Inflammatory macrophage treated with lipopolysaccharide for 1 hour (primary cell): ENCODE data around the gene LCE1B.

Experiments used
- DNase-seq, 2 donors: peaks; one replicate each; pipeline ENCODE4 v3.0.0-alpha.2; 2020 to 2022

Gene LCE1B, protein sequence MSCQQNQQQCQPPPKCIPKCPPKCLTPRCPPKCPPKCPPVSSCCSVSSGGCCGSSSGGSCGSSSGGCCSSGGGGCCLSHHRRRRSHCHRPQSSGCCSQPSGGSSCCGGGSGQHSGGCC

DNA sequence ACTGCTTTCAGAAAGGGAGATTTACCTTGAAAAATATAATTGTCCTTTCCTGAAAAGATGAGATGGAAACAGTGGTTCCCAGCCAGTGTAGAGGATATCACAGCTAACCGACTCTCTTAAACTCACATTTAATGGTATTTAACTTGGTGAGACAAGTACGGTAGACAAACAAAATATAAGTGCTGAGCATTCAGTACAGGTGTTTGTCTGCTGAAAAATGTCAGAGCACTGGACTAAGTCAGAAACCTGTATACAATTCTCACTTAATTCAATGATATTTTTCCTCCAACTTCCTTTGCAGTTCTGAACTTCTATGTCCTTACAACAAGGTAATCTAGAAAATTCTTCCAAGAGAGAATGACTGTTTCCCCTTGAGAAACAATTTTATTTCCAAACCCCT, at the start of gene LCE1B:
LCE1B (plus strand) TSS at position 301 of the 400 bp plus-strand sequence. CDS start 476 bp downstream, outside the sequence.
- DNase-seq: no peak

DNA sequence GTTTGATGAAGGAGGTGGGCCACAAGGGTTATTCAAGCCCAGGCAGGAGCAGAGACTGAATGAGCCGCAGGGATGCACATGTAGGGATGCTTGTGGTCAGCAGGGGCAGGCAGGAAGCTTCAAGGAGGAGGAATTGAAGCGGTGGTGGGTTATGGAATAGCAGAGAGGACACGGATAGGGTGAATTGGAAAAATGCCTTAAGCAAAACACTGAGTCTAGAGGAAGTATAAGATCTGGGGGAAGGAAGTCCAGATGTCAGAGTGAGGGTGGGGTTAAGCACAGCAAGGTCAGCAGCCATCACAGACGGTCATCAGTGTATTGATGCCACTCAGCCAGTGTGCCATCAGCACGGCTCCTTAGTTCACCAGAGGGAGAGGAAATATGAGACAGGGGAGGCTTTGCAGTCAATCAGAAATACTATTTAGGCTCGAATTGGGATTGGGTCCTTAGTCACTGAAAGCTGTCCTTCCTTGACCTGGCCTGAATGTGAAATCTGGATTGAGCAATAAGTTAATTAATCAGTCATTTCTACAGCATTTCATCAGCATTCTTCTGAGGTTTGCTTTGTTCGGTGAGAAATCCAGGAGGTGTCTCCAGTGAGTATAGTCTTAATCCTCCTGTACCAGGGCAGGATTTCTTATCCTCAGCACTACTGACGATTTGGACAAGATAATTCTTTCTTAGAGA, 42.8 kb upstream of the LCE1B start:
- no peak for DNase-seq

DNA sequence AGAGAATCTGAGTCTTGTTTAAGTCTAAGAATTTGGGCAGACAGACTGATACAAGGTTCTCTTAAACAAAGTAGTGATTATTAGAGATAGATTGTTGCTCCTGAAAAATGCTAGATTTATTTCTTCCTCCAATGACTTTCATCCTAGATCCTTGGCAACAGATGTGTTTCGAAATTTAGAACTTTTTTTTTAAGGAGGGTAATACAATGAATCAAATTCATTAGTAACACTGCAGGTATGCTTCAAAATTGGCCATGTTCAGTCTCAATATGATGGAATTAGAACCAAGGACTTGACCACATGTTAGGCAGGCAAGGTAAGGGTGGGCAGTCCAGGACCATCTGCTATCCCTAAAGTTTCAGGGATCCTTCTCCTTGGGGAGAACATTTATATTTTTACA, 41.4 kb upstream of the LCE1B start:
- DNase-seq: no peak

DNA sequence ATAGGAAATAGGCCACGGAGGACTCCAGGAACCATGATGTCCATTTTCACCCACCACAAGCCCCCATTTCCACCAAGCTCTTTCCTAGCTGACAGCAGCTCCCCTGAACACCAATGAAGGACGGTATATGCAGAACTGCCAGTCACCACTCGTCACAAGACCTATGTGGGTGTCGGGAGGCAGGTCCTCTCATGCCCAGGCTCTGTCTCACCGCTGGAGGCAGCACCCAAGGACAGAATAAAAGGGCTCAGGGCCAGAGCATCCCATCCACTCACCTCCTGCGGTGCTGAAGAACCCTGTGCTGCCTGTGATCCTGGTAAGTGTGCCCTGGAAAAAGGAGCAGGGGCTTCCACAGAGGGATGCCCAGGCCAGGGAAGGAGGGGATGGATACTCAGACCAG, 36.9 kb upstream of the LCE1B start, which contains the start of gene LCE1F:
LCE1F (plus strand) TSS at position 266 of the 400 bp plus-strand sequence. CDS start 1,232 bp downstream, outside the sequence.
- DNase-seq: no peak

DNA sequence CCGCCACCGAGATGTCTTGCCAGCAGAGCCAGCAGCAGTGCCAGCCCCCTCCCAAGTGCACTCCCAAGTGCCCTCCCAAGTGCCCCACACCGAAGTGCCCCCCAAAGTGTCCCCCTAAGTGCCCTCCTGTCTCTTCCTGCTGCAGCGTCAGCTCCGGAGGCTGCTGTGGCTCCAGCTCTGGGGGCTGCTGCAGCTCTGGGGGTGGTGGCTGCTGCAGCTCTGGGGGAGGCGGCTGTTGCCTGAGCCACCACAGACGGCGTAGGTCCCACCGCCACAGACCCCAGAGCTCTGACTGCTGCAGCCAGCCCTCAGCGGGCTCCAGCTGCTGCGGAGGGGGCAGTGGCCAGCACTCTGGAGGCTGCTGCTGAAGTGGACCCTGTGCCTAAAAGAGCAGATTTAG, 35.4 kb upstream of the LCE1B start:
- no peak for DNase-seq

DNA sequence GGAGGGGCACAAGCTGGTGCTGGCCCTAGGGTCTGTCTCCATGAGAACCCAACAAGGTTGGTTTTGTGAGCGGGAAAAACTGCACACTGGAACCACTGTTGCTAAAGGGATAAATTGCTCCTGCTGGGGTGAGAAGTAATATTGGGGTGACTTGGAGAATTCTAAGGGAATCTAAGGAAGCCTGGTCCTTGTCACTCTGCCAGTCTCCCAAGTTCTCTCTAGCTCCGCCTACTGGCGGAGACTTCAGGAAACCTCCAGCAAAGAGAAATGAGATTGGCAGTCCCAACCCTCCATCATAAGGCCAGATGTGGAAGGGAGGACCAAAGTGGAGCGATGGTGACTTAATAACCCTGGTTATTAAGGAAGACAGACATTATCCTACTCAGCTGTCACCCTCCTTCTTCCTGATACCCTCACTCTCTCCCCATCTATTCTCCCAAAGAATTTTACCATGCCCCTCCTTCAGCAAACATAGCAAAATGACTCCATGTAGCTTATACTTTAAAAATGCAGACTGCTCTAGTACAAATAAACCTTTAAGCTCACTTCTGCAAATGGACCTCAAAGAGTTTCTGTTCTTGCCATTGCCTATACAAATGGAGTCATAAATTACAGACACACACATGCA, 34.1 kb upstream of the LCE1B start:
- peak; percentile 2 to 6 for DNase-seq

DNA sequence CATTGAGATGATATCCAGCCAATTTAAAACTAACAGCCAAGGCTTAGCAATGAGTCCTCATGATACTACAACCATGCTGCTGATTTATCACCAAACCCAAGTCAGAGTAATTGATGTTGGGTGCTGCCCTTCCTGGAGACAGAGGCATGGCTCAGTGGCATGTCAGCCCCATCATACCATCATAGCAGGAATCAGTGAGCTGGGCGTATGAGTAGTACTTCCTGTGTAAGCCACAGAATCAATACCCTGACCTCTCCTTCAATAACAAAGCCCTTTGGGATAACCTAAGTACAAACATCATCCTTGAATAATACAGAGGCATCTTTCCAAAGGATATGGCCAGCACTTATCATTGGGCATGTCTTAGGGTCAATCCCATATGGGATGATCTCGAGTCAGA, 28.7 kb upstream of the LCE1B start:
- DNase-seq: no peak

DNA sequence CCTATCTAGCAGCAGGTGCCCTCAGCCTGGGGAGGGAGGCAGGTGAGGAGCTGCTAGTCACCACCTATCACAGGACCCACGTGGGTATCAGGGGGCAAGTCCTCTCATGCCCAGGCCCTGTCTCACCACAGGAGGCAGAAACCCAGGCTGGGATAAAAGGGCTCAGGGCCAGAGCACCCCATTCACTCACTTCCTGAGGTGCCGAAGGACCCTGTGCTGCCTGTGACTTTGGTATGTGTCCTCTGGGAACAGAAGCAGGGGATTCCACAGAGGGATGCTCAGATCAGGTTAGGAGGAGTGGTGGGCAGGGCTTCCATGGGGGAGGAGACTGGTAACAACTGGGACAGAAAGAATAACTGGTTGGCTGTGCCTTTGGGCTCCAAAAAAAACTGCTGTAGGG, 25.7 kb upstream of the LCE1B start, which contains the start of gene LCE1E:
LCE1E (plus strand) TSS at position 181 of the 400 bp plus-strand sequence. CDS start 1,043 bp downstream, outside the sequence.
- DNase-seq: no peak

DNA sequence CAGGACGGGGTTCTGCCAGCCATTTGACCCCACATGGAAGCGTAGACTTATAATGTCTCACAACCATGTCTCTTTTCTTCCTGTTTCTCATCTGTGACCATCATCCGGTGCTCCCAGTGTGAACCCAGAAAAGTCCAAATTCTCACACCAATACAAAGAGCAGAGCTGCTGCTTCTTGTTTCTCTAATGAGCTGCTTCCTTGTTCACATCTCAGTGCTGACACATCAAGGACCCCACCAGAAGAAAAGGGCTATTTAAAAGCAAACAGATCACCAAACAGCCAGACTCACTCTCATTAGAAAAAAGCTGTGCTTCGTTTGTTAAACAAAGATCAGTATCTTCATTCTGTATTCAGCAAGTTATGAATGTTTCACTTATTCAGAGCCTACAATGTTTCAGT, 16.1 kb upstream of the LCE1B start:
- no peak for DNase-seq

DNA sequence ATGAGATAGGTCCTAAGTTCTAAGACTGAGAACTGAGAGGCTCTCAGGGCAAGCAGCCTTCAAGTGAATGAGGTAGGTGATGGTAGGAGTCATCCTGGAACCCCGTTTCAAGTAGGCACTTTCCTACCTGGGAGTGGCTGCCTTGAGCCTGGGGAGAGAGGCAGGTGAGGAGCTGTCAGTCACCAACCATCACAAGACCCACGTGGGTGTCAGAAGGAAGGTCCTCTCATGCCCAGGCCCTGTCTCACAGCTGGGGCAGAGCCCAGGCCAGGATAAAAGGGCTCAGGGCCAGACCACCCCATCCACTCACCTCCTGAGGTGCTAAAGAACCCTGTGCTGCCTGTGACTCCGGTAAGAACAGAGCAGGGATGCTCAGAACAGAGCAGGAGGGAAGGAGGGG, 15.3 kb upstream of the LCE1B start, which contains the start of gene LCE1D:
LCE1D (plus strand) TSS at position 301 of the 400 bp plus-strand sequence. CDS start 1,074 bp downstream, outside the sequence.
- no peak for DNase-seq

DNA sequence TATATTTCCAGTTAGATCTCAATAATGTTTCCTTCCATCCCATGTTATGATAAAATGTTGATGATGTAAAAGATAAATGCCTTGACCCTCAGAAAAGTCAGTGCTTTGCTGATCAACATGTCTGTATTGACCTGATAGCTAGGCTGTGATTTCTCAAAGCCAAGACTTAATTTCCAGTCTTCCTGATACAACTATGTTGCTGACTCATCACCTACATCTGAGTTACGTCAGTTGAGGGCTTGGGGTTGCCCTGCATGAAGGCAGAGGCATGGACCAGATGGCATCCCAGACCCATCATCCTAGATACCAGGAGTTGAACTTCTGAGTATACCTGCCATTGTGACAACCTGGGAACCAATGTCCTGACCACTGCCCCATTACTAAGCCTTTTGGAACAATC, 10.4 kb upstream of the LCE1B start:
- no peak for DNase-seq

DNA sequence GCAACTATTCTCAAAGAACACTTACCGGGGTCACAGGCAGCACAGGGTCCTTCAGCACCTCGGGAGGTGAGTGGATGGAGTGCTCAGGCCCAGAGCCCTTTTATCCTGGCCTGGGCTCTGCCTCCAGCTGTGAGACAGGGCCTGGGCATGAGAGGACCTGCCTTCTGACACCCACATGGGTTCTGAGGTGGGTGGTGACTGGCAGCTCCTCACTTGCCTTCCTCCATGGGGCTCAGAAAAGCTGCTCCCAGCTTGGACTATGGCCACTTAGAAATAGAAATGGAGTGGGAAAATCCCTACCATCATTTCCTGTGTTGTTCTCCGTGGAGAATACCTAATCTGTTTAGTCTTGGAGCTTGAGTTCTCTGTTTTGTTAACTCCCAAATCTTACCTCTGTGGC, 5.2 kb upstream of the LCE1B start, which contains the start of gene LCE1C:
LCE1C (minus strand) TSS at position 76 of the 400 bp plus-strand sequence. CDS start 1,173 bp downstream, outside the sequence.
- DNase-seq: no peak

DNA sequence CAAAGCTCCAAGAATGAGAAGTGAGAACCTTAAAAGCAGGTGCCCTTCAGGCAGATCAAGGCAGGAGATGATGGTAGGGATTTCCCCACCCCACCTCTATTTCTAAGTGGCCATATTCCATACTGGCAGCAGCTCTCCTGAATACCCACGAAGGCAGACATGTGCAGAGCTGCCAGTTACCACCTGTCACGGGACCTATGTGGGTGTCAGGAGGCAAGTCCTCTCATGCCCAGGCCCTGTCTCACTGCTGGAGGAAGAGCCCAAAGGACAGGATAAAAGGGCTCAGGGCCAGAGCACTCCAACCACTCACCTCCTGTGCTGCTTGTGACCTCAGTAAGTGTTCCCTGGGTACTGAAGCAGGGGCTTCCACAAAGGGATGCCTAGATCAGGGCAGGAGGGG, 721 bp upstream of the LCE1B start:
- no peak for DNase-seq

DNA sequence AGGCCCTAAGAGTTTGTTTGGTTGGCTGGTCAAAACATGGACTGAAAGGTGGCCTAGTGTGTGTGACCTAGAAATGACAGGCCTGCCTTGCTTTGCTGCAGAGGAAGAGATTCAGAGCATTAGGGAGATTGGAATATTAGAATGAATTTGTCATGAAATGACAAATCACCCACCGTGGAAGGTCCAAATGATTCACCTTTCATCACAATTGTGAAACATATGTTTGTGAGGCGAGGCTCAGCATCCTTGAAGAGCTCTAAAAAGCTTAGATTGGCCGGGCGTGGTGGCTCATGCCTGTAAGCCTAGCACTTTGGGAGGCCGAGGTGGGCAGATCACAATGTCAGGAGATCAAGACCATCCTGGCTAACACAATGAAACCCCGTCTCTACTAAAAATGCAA, 5.5 kb downstream of the LCE1B start:
- no peak for DNase-seq

DNA sequence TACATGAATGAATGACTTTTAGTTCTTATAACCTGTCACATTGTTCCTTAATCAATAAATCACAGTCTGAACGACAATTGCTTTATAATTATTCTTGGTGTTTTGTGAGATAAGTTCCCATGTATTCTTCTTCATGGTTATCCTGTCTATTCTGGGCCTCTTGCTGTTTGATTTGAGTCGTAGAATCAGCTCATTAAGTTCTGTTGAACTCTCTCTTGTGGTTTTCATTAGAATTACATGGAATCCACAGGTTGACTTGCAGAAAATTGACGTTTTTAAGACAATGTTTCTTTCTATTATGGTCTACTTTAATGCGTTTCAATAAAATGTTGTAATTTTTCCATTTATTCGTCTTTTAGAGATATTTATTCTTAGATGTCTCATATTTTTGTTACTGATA, 11.5 kb downstream of the LCE1B start:
- DNase-seq: no peak

DNA sequence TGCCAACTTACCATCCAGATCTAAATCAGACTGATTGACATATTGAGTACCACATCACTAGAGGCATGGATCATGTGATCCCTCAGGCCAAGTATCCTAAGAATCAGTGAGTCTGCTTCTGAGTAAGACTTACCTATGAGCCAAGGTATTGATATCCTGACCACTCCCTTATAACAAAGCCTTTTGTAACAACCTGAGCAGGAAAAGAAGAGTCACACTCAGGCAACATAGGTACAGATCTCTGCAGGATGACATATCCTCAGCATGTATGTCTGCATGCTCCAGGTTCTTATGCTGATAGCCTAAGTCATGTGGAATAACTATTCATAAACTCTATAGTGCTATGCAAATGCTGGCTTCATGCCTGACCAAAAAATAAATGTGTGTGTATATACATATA, 13.2 kb downstream of the LCE1B start:
- no peak for DNase-seq

DNA sequence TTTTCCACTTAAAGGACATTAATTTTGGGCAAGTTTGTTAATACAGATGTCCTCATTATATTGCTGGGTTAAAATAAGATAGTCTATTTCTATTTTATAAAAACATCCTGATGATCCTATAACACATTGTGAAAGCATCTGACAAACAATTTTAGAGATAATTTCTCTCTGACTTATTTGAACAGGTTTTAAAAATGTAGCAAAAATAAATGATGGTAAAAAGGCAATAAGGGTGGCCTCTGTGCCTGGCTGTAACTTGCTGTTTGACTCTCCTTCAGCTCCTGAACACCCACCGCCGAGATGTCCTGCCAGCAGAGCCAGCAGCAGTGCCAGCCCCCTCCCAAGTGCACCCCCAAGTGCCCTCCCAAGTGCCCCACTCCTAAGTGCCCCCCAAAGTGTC, 15.4 kb downstream of the LCE1B start, which contains the start of gene LCE1A:
LCE1A (plus strand) TSS at position 301 of the 400 bp plus-strand sequence; CDS start at position 301, 0 bp downstream.
- no peak for DNase-seq

DNA sequence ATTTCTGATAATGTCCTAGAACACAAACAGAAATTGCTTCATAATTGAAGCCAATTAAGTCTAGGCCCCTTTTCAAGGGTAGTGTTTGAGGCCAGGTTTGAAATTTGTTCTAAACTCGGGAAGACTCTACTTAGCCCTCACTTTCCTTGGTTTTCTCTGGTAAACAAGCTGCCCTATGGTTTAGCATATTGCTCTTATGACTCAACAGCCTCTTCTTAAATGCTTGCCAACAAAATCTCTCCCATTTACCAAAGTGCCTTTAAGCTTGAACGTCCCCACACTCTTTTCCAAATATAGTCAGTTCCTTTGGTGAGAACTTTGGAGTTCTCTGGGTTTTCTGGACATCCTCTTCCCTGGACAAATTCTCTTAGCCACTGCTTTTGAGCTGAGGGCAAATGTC, 25.1 kb downstream of the LCE1B start:
- no peak for DNase-seq

DNA sequence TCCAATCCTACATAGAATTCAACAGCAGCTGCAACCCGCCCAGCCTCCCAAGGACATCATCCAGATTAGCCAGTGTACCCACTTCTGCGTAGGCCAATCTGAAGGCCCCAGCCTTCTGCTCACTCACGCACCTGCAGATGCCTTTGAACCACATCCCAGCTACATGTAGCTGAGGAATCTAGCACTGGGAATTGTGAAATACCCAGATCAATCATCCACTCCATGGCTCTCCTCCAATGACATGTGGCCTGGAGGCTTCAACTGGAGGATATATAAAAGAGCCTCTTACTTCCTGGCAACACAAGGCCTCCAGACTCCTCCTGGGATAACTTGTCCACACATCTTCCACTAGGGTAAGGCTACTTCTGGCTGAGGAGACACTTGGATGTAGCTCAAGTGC, 30.8 kb downstream of the LCE1B start, which contains the start of gene LCE6A:
LCE6A (plus strand) TSS at position 301 of the 400 bp plus-strand sequence. CDS start 665 bp downstream, outside the sequence.
- no peak for DNase-seq

DNA sequence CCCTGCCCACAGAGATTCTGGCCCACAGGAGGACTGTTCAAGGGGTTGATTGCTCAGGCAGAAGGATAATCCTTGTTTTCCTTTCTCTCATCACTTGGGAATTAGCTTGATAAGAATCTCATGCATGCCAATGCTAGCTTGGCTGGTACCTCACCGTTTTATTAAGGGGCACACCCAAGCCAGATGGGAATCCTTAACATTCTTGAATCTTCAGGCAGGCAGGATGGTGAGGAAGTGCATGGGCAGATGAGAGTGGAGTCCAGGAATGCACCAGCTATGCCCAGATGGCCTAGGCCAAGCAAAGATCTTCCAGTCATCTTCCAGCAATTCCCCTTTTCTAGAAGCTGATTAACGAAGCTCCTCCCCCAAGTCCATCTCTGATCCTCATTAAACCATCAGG, 43.9 kb downstream of the LCE1B start:
- no peak for DNase-seq

DNA sequence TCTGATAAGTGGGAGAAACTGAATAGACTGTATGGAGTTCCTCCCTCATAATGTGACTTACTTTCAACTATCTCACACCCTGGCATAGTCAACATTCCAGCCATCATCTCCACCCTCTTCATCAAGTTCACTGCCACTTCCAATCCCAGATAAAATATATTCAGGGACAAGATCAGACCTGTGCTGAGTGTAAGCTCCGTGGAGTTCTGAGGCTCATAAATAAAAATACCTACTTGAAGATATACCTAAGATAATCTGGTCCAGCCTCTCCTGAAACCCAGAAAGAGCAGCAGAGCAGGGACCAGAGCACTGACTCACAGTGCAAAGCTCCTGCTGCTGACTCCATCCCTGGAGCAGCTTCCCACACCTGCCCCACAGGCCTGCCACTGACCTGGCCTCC, 46.3 kb downstream of the LCE1B start:
- DNase-seq: no peak

DNA sequence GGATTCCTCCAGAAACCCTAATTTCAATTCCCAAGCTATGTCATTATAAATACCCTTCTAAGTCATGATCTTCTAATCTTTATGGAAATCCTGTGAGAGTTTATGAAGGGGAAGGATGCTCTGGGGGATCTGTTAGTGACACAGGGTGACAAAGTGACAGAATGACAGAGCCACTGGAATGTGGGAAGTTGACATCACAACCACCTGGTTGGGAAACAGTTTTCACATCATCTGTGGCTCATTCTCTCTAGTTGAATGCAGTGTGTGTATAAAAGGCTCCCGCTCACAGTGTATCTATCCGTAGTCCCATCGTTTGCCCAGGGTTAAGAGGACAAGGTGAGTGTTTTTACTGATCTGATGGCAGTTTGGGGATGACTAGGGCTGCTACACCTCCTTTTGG, 47.9 kb downstream of the LCE1B start, which contains the start of gene LCE7A:
LCE7A (plus strand) TSS at position 301 of the 400 bp plus-strand sequence. CDS start 702 bp downstream, outside the sequence.
- no peak for DNase-seq

DNA sequence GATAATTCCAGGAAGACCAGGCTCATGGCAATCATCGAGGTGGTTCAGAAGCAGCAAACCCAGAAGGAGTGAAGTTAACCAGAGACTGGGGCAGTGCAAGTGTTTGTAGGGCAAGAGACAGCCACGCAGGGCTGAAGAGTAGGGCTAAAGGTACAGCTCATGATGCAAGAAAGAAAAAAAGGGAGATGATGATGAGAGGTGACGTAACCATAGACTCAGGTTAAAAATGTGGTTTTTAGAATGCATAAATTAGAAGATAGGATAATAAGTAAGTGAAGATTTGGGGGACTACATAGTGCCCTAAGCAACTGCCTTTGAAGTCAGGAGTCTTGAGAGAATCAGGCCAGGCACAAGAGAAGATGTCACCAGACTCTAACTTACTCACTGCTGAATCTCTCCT, 48.4 kb downstream of the LCE1B start:
- DNase-seq: no peak

DNA sequence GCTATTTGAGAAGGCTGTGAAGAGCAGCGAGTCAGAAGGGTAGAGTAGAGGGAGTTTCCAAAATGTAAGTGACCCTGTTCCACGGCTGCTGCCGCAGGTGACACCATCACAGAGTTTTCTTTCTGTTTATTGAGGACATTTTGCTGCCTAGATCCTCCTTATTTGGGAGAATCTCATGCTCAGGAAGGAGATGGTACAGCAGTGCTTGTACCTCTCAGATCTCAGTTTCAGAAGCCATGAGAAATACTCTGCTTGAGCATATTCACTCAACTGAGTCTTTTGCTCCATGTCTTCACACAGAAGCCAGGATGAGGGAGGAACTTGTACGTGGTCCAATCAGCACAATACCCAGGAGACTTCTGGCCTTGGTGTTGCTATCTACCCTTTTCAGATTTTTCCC, 49.6 kb downstream of the LCE1B start:
- DNase-seq: no peak
